ENCODE results near the gene RANBP1. TPM values are rescaled to one million over a fixed set of nuclear protein-coding genes. Genes with fewer than 3 reads are reported as not detected.

Gene RANBP1
- total RNA-seq, 1 donor from 2014 or later, result 177 TPM

DNA sequence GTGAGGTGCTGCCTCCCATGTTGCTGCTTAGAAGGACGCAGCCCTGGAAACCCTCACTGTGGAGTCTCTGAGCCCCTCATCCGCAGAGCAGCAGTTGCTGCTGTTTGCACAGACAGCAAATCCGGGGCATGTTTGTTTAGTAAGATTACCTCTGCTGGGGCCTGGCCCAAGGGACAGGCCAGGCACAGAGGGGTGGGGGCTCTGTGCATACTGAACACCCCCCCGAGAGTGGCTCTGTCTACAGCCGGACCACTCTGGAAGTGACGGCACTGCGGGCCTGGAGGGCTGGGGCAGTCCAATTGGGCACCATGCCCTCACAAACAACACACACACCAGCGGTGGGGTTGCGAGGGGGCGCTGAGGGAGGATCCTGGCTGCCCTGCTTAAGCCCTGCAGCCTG is 57.9 kb downstream of the RANBP1 start:
- no peak for DNase-seq (ENCODE audit: extremely low spot score in 2 of 2)
- H3K9me3 ChIP-seq, result no peaks in the 10 kb centered on the region
- H3K4me1 ChIP-seq, result no peaks in the 10 kb centered on the region
- TF ChIP-seq POLR2A (IDR thresholded peaks at IDR 0.05) (no peak), POLR2AphosphoS5 (IDR thresholded peaks at IDR 0.05; ENCODE audit: insufficient read depth in 1 of 2, low read depth in 1 of 2) (no peak)
- TF ChIP-seq, protein P1, sequence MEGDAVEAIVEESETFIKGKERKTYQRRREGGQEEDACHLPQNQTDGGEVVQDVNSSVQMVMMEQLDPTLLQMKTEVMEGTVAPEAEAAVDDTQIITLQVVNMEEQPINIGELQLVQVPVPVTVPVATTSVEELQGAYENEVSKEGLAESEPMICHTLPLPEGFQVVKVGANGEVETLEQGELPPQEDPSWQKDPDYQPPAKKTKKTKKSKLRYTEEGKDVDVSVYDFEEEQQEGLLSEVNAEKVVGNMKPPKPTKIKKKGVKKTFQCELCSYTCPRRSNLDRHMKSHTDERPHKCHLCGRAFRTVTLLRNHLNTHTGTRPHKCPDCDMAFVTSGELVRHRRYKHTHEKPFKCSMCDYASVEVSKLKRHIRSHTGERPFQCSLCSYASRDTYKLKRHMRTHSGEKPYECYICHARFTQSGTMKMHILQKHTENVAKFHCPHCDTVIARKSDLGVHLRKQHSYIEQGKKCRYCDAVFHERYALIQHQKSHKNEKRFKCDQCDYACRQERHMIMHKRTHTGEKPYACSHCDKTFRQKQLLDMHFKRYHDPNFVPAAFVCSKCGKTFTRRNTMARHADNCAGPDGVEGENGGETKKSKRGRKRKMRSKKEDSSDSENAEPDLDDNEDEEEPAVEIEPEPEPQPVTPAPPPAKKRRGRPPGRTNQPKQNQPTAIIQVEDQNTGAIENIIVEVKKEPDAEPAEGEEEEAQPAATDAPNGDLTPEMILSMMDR (IDR thresholded peaks at IDR 0.05), result no peak
- H3K27ac ChIP-seq, result no peak overlapping the region
- intact Hi-C loops (cut with DNase I), result no loop called here
- no peak overlapping the region for H3K4me3 ChIP-seq
- no peaks in the 10 kb centered on the region for H3K27me3 ChIP-seq
- no peaks in the 10 kb centered on the region for H3K36me3 ChIP-seq

DNA sequence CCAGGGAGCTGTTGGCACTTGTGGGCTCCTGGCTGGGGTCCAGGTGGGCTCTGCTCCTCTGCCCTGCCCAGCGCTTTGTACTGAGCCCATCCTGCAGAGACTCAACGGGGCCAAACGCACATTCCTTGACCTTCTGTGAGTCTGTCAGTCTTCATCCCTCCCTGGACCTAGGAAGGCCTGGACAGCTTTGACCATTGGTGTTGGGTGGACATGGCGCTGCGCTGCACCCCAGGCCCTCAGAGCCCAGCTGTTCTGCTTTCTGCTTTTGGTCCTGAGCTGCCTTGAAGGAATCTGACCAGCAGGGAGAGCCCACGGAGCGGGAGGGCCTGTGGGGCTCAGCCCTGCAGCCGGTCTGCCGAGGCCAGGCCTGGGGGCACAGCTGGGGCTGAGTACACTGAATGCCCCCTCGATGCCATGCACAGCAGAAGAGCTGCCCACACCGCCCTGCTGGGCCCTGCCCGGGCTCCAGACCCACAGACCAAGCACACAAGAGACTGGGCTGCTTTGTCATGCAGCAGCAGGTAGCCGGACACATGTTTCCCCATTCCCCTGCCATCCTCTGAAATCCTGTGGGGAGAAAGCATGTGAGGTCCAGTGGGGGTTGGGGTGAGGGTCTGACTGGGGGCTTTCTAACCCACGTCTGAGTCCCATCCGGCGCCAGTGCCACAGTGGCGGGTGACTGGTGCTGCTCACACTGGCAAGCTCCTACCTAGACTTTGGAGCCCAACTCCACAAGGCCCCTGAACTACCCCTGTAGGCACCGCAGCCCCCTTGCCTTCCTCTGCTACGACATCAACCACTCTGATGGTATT is 59.1 kb downstream of the RANBP1 start:
- TF ChIP-seq POLR2A (IDR thresholded peaks at IDR 0.05) (no peak), POLR2AphosphoS5 (IDR thresholded peaks at IDR 0.05; ENCODE audit: insufficient read depth in 1 of 2, low read depth in 1 of 2) (no peak)
- TF ChIP-seq, protein P1 (IDR thresholded peaks at IDR 0.05), result no peak
- no peaks in the 10 kb centered on the region for H3K4me1 ChIP-seq
- H3K27ac ChIP-seq, result no peak overlapping the region
- no peak overlapping the region for H3K4me3 ChIP-seq
- no peaks in the 10 kb centered on the region for H3K27me3 ChIP-seq
- no peaks in the 10 kb centered on the region for H3K36me3 ChIP-seq
- intact Hi-C loops (cut with DNase I), result no loop called here
- DNase-seq (ENCODE audit: extremely low spot score in 2 of 2), result no peak
- no peaks in the 10 kb centered on the region for H3K9me3 ChIP-seq

DNA sequence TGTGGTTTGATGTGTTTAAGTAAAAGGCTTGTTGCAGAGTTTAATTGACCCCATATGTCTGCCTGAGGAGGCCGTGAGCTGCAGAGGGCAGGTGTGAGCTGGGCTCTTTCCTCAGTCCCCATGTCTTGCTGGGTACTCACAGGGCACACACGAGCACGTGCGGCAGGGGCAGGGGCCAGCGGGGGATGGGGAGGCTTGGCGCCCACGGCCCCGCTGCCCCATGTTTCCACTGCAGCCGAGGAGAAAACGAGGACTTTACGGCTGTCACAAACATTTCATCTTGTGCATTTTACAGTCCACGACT is 59.6 kb downstream of the RANBP1 start:
- no peak overlapping the region for H3K4me3 ChIP-seq
- H3K27me3 ChIP-seq, result no peaks in the 10 kb centered on the region
- DNase-seq (ENCODE audit: extremely low spot score in 2 of 2), result no peak
- H3K27ac ChIP-seq, result no peak overlapping the region
- TF ChIP-seq, protein P1 (IDR thresholded peaks at IDR 0.05), result no peak
- TF ChIP-seq POLR2AphosphoS5 (IDR thresholded peaks at IDR 0.05; ENCODE audit: insufficient read depth in 1 of 2, low read depth in 1 of 2), result no peak
- no peak for TF ChIP-seq POLR2A (IDR thresholded peaks at IDR 0.05)
- intact Hi-C loops (cut with DNase I), result no loop called here
- H3K4me1 ChIP-seq, result no peaks in the 10 kb centered on the region
- no peaks in the 10 kb centered on the region for H3K9me3 ChIP-seq
- H3K36me3 ChIP-seq, result no peaks in the 10 kb centered on the region

DNA sequence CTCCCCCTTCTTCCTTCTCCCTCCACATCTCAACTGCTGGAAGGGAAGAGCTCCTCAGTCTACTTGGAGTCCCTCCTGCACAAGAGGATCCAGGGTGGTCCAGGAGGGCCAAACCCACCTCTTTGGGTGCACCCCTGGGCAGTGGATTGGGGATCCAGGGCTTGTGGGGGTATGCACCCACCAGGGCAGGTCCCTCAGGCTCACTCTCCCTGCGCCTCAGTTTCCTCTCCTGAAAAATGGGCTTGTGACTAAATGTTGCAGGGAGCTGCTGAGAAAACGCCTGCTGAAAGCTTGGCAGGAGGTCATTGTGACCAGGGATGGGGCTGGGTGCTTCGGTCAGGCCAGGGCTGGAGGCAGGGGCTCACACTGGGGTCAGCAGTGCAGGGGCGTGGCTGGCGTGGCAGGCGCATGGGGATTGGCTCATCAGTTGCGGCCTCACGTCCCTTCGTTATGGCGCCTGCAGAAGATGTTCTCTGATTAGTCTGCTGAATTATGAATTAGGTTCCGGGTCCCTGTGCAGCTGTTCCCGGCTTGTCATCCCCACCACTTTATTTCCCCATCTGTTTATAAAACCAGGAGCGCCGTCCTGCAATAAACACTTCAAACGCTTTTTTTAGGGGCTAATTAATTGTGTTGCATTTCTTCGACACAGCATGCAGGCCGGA is 60.6 kb downstream of the RANBP1 start:
- no peak for TF ChIP-seq POLR2AphosphoS5 (IDR thresholded peaks at IDR 0.05; ENCODE audit: insufficient read depth in 1 of 2, low read depth in 1 of 2)
- TF ChIP-seq POLR2A (IDR thresholded peaks at IDR 0.05), result no peak
- TF ChIP-seq, protein P1 (IDR thresholded peaks at IDR 0.05), result no peak
- intact Hi-C loops (cut with DNase I), result no loop called here

More for the DNA sequence above, 60.6 kb downstream of the RANBP1 start:
- H3K4me3 ChIP-seq, result no peak overlapping the region
- no peaks in the 10 kb centered on the region for H3K9me3 ChIP-seq
- no peaks in the 10 kb centered on the region for H3K4me1 ChIP-seq
- no peak for DNase-seq (ENCODE audit: extremely low spot score in 2 of 2)
- H3K27ac ChIP-seq, result no peak overlapping the region
- no peaks in the 10 kb centered on the region for H3K27me3 ChIP-seq
- no peaks in the 10 kb centered on the region for H3K36me3 ChIP-seq

MicroRNAs encoded within 50 kb of the gene (microRNA counts, 767-probe panel; counts per million panel counts)
- microRNA hsa-miR-1306-3p, result 238 to 261 counts per million in 2 donors

Small RNA genes lying within 50 kb of the gene (microRNA-seq; reads per million reads assigned to microRNA genes)
- gene MIR6816 (ENCODE audit: borderline number of aligned reads, borderline replicate concordance), result not detected

Small RNA genes lying within 50 kb of the gene (small RNA-seq; reads per million reads assigned to genes)
- gene MIR6816, result not detected
- gene RF00017, result not detected
- gene RF00599, result not detected

Other genes starting within 250 kb of the RANBP1 start
- gene COMT, start 174.3 kb upstream of the RANBP1 start, total RNA-seq, result 240 TPM
- gene TXNRD2, start 174.3 kb upstream of the RANBP1 start, total RNA-seq, result 13.5 TPM
- gene ARVCF, start 99.3 kb upstream of the RANBP1 start, total RNA-seq, result 10.8 TPM
- gene TANGO2, start 95.0 kb upstream of the RANBP1 start, total RNA-seq, result 21.4 TPM
- 27.3 TPM for gene DGCR8, start 35.9 kb upstream of the RANBP1 start, total RNA-seq
- gene TRMT2A, start 1.1 kb downstream of the RANBP1 start, total RNA-seq, result 66.5 TPM
- gene ZDHHC8, start 15.7 kb downstream of the RANBP1 start, total RNA-seq, result 22.6 TPM
- not detected for gene CCDC188, start 35.0 kb downstream of the RANBP1 start, total RNA-seq
- gene RTN4R, start 152.2 kb downstream of the RANBP1 start, total RNA-seq, result 4.2 TPM
- gene DGCR6L, start 204.0 kb downstream of the RANBP1 start, total RNA-seq, result 39.8 TPM

Data from vagina (tissue), 2 donors.